Astrocyte (in vitro differentiated cells and primary cell): Measurements from ENCODE around the gene QRICH1. TPM values are rescaled to one million over a fixed set of nuclear protein-coding genes. Genes with fewer than 3 reads are reported as not detected.
A peak's percentile ranks its signal among the peaks of the same experiment; 100 is the strongest.

Experiments
- DNase-seq: peaks from one replicate; pipeline ENCODE4 v3.0.0-alpha.2; 2010; ENCODE audit warnings: low read depth
- FAIRE-seq: peaks from 2 replicates; lab custom pipeline; 2011; peaks lifted over from hg19 to GRCh38; lab: Jason Lieb, UNC
- H2AFZ ChIP-seq: 2 replicates; pipeline ENCODE4 v1.6.0; 2012; ENCODE audit warnings: low read depth, low read length, inconsistent platforms
- H3K27ac ChIP-seq: 2 replicates; pipeline ENCODE4 v1.5.1; 2011; ENCODE audit warnings: low read depth, low read length, inconsistent platforms
- H3K27me3 ChIP-seq: 2 replicates; pipeline ENCODE4 v1.6.0; 2011; ENCODE audit warnings: low read length, inconsistent platforms; ENCODE audit not compliant: insufficient read depth
- H3K36me3 ChIP-seq: 2 replicates; pipeline ENCODE4 v1.5.1; 2011; ENCODE audit warnings: low read length, inconsistent platforms; ENCODE audit not compliant: insufficient read depth
- H3K4me1 ChIP-seq: 2 replicates; pipeline ENCODE4 v1.5.1; 2011; ENCODE audit warnings: low read length, inconsistent platforms; ENCODE audit not compliant: insufficient read depth
- H3K4me2 ChIP-seq: 2 replicates; pipeline ENCODE4 v1.6.0; 2012; ENCODE audit warnings: low read length, inconsistent platforms
- H3K4me3 ChIP-seq: 2 replicates; pipeline ENCODE4 v1.5.1; 2011; ENCODE audit warnings: low read depth, mild to moderate bottlenecking, low read length, inconsistent platforms; ENCODE audit not compliant: insufficient read depth
- H3K79me2 ChIP-seq: 2 replicates; pipeline ENCODE4 v1.6.0; 2012; ENCODE audit warnings: mild to moderate bottlenecking, low read length, inconsistent platforms; ENCODE audit not compliant: insufficient read depth
- H3K9ac ChIP-seq: 2 replicates; pipeline ENCODE4 v1.6.0; 2012; ENCODE audit warnings: mild to moderate bottlenecking, low read length, inconsistent platforms
- H3K9me3 ChIP-seq: 2 replicates; pipeline ENCODE4 v1.5.1; 2012; ENCODE audit warnings: low read depth, mild to moderate bottlenecking, low read length, inconsistent platforms; ENCODE audit not compliant: insufficient read depth
- H4K20me1 ChIP-seq: 2 replicates; pipeline ENCODE4 v1.6.0; 2012; ENCODE audit warnings: low read length, inconsistent platforms; ENCODE audit not compliant: insufficient read depth
- H3K27ac Mint-ChIP-seq: one replicate; pipeline ENCODE4 v1.8.0; 2021; ENCODE audit warnings: mild to moderate bottlenecking, mixed read lengths; ENCODE audit not compliant: unreplicated experiment
- H3K27me3 Mint-ChIP-seq: one replicate; pipeline ENCODE4 v1.8.0; 2021; ENCODE audit warnings: low read depth, mixed read lengths; ENCODE audit not compliant: unreplicated experiment
- H3K36me3 Mint-ChIP-seq: one replicate; pipeline ENCODE4 v1.8.0; 2021; ENCODE audit warnings: low read depth, mixed read lengths; ENCODE audit not compliant: unreplicated experiment
- H3K4me1 Mint-ChIP-seq: one replicate; pipeline ENCODE4 v1.8.0; 2021; ENCODE audit warnings: low read depth, mixed read lengths; ENCODE audit not compliant: unreplicated experiment
- H3K4me3 Mint-ChIP-seq: one replicate; pipeline ENCODE4 v1.8.0; 2021; ENCODE audit warnings: mild to moderate bottlenecking, moderate library complexity, mixed read lengths; ENCODE audit not compliant: unreplicated experiment
- H3K9me3 Mint-ChIP-seq: one replicate; pipeline ENCODE4 v1.8.0; 2021; ENCODE audit warnings: mild to moderate bottlenecking, mixed read lengths; ENCODE audit not compliant: unreplicated experiment
- CTCF ChIP-seq: IDR thresholded peaks from 2 replicates; pipeline ENCODE4 v1.5.1; 2011; ENCODE audit warnings: low read depth, mild to moderate bottlenecking, inconsistent platforms, low read length, moderate library complexity; ENCODE audit not compliant: insufficient read depth
- EZH2 ChIP-seq: IDR thresholded peaks from 2 replicates; pipeline ENCODE4 v1.6.1; 2012; ENCODE audit warnings: mild to moderate bottlenecking, low read length, inconsistent platforms; ENCODE audit not compliant: insufficient read depth
- total RNA-seq: library from RNA; stranded (reverse); gene quantifications from 2 replicates; pipeline ENCODE4 v1.2.1, GENCODE V29; 2021

The QRICH1 gene
- total RNA-seq, 1 donor from 2014 or later, result 119 TPM

- peak overlapping the region; percentile 85 for H3K4me2 ChIP-seq
- H3K4me1 ChIP-seq, result peaks cover 13% of the 10 kb centered on the region
- H3K9me3 ChIP-seq, result no peaks in the 10 kb centered on the region
- H3K9ac ChIP-seq, result peak overlapping the region; percentile 96
- Mint-ChIP-seq H3K4me1 (peaks cover 15% of the 10 kb centered on the region), H3K27ac (peak overlapping the region; percentile 97), H3K4me3 (peak overlapping the region; percentile 93), H3K9me3 (no peaks in the 10 kb centered on the region), H3K27me3 (no peaks in the 10 kb centered on the region), H3K36me3 (peaks cover 8% of the 10 kb centered on the region)
- H3K27ac ChIP-seq, result peak overlapping the region; percentile 94
- DNase-seq (peak; percentile 81), FAIRE-seq (no peak)
- no peak for TF ChIP-seq EZH2
- TF ChIP-seq CTCF, result no peak
- H3K79me2 ChIP-seq, result peaks cover 50% of the 10 kb centered on the region
- peak overlapping the region; percentile 87 for H3K4me3 ChIP-seq
- H3K36me3 ChIP-seq, result peaks cover 10% of the 10 kb centered on the region
- peaks cover 48% of the 10 kb centered on the region for H4K20me1 ChIP-seq
- no peaks in the 10 kb centered on the region for H3K27me3 ChIP-seq
- H2AFZ ChIP-seq, result peak overlapping the region; percentile 36
Observed at GRCh38 chr3:49092938-49093852, 676 bp downstream of the QRICH1 start.

- no peak overlapping the region for H2AFZ ChIP-seq
- no peak for FAIRE-seq
- H3K27ac ChIP-seq, result no peak overlapping the region
- no peaks in the 10 kb centered on the region for H3K27me3 Mint-ChIP-seq
- TF ChIP-seq EZH2 (no peak), CTCF (no peak)
- H3K27ac Mint-ChIP-seq, result no peak overlapping the region
- H3K27me3 ChIP-seq, result no peaks in the 10 kb centered on the region
- H3K9ac ChIP-seq, result no peak overlapping the region
- H3K4me1 ChIP-seq, result no peaks in the 10 kb centered on the region
- peaks cover 10% of the 10 kb centered on the region for H3K36me3 Mint-ChIP-seq
- no peaks in the 10 kb centered on the region for H3K9me3 Mint-ChIP-seq
- H3K4me3 Mint-ChIP-seq, result no peak overlapping the region
- no peaks in the 10 kb centered on the region for H3K9me3 ChIP-seq
- H3K36me3 ChIP-seq, result peaks cover 18% of the 10 kb centered on the region
- H3K4me2 ChIP-seq, result no peak overlapping the region
- no peak for DNase-seq
- H3K79me2 ChIP-seq, result peaks cover 94% of the 10 kb centered on the region
- H4K20me1 ChIP-seq, result peaks cover 67% of the 10 kb centered on the region
- H3K4me1 Mint-ChIP-seq, result no peaks in the 10 kb centered on the region
- H3K4me3 ChIP-seq, result no peak overlapping the region
Observed at GRCh38 chr3:49081429-49081828, 12.4 kb downstream of the QRICH1 start.

GRCh38 chr3:49079270-49079669, 14.6 kb downstream of the QRICH1 start:
- H3K27ac Mint-ChIP-seq, result no peak overlapping the region
- H3K27ac ChIP-seq, result no peak overlapping the region
- no peak overlapping the region for H3K4me2 ChIP-seq
- FAIRE-seq, result no peak
- no peaks in the 10 kb centered on the region for H3K9me3 ChIP-seq
- DNase-seq, result no peak
- peaks cover 10% of the 10 kb centered on the region for H3K36me3 Mint-ChIP-seq
- no peak overlapping the region for H3K9ac ChIP-seq
- no peaks in the 10 kb centered on the region for H3K9me3 Mint-ChIP-seq
- H4K20me1 ChIP-seq, result peaks cover 56% of the 10 kb centered on the region
- H3K4me1 ChIP-seq, result no peaks in the 10 kb centered on the region
- H2AFZ ChIP-seq, result no peak overlapping the region
- no peak overlapping the region for H3K4me3 ChIP-seq
- peaks cover 87% of the 10 kb centered on the region for H3K79me2 ChIP-seq
- TF ChIP-seq EZH2 (no peak), CTCF (no peak)
- H3K27me3 Mint-ChIP-seq, result no peaks in the 10 kb centered on the region
- peaks cover 27% of the 10 kb centered on the region for H3K36me3 ChIP-seq
- H3K27me3 ChIP-seq, result no peaks in the 10 kb centered on the region
- H3K4me3 Mint-ChIP-seq, result no peak overlapping the region
- no peaks in the 10 kb centered on the region for H3K4me1 Mint-ChIP-seq
